Activated T-cell treated with anti-CD3 and anti-CD28 coated beads for 4 hours (primary cell): ENCODE data around the gene SERINC5.
"Not testable (repeated sequence)": the region's sequence is repeated elsewhere in the genome, so short reads cannot be mapped to it uniquely, and the experiment has no call there.

Experiments used
- DNase-seq: peaks from one replicate; pipeline ENCODE4 v3.0.0-alpha.2; 2020

SERINC5 gene

DNA sequence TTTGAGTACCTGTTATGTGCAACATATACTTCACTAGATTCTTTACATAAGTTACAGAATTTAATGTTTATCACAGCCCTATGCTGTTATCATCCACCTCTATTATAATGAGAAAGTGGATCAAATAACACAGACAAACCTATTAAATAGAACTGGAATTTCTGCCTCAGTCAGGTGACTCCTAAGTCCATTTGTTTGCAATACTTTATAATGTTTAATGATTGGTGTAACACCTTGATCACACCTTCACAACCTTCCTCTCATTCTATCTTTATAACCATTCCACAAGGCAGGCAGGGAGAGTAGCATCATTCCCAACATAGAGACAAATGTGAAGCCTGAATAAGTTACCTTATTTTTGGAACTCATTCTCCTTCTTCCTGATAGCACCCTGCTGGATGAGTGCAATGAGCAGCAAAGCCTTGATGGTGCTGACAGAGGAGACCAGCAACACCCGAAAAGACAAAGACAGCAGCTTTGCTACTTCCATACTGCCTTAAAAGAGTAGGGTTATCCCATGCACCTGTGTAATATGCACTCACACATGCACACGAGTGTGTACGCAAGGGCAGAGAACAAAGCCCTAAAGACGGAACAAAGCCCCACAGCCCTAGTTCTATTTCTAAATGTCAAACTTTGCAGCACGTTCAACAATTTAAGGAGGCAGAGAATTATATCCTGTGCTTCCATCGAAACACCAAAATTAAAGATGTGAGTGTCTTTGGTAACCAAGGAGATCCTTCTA, 30.5 kb downstream of the SERINC5 start:
- DNase-seq: no peak

DNA sequence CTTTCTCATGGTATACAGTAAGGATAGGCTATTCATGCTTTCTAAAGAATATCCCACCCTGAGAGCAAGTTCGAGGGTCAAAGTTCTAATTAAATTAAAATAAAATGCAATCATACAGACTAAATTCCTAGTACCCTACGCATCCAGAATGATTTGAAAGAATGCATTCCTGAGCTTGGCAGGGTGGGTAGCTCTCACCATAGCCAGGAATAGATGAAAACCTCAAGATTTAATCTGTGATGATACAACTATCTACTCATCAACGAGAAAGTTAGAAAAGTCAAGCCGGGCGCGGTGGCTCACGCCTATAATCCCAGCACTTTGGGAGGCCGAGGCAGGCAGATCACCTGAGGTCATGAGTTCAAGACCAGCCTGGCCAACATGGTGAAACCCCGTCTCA, 32.3 kb downstream of the SERINC5 start:
- no peak for DNase-seq

DNA sequence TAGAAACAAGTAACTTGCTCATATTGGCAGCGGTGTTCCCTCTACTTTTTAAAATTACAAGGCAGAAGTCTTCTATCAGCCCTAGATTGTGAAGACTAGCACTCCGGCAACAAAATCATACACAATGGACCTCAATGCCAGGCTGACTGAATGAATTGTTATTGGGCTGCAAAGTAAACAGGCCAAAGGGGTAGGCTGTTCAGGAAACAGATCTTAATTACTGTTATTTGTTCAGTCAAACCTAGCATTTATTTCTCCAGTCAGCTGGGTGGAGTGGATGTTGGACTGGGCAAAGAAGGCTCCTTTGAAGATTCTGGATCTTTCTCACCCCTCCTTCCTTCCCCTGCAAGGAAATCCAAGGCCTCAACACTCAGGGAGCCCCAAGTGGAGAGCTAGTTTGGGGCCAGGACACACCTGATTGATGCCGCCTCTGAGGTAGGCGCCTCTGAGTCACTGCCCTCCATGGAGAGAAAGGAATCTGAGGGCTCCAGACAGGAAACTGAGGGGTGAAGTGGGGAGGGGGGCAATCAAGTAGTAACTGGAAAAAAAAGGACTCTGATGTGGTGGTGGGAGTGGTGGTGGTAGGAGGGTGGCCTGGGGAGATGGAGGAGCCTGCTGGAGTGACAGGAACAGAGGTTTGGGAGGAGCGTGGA, 35.5 kb downstream of the SERINC5 start:
- no peak for DNase-seq

DNA sequence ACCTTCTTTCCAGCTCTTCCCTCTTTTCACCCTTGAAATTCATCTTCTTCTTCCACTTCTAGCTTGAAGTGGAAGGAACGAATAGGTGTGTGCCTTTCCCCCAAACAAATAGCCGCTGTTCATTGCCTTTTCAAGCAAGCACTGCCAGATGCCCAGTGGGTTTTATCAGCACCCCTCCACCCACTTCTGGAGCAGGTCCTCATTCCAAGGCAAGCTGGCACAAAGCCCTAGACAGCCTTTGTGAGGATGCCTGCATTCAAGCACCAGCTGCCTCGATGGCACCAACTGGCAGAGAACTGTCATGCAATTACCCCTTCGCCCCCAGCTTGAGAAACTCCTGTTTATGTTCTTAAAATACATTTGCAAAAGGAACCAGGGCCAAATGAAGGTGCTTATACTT, 36.5 kb downstream of the SERINC5 start:
- no peak for DNase-seq

DNA sequence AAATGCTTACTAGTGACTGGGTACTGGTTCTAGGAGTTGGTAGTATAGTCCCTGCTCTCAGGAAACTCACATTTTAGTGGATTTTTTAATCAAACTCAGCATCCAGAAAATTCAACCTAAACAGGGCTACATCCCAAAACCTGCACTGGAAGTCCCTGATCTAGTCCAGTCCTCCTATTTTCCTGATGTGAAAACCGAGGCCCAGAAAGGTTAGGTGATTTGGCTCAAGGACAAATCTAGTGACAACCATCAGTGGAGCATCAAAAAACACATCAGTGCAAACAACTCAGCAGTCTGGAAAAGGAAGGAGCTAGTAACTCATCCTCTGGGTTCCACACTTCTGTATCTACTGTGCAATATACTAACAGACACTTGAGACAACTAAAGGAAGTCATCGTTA, 38.2 kb downstream of the SERINC5 start:
- no peak for DNase-seq

DNA sequence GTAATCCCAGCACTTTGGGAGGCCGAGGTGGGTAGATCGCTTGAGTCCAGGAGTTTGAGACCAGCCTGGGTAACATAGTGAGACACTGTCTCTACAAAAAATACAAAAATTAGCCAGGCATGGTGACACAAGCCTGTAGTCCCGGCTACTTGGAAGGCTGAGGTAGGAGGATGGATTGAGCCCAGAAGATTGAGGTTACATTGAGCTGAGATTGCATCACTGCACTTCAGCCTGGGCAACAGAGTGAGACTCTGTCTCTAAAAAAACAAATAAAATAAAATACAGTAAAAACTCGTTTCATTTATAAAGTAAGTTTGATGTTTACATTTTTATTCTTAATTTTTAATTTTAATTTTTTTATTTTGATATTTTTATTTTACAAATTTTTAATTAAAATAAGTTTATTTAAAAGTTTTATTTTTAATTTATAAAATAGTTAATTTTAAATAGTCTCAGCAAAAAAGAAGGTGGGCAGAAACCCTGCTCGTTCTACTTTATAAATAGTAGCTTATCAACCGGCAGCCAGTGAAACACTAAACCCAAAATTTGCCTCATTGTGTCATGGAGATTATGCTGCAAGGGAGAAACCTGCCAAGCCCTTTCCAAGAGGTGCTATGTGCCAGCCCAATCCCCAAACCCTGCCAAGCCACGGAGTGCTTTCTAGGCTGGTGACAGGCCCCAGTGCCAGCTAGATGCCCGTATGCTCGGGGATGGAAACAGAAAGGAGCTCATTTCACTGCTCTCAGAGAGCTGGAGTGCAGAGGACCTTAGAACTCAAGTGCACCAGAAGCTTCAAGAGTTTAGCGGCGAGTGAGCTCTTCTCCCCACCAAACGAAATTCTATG, 38.9 kb downstream of the SERINC5 start:
- no peak for DNase-seq

DNA sequence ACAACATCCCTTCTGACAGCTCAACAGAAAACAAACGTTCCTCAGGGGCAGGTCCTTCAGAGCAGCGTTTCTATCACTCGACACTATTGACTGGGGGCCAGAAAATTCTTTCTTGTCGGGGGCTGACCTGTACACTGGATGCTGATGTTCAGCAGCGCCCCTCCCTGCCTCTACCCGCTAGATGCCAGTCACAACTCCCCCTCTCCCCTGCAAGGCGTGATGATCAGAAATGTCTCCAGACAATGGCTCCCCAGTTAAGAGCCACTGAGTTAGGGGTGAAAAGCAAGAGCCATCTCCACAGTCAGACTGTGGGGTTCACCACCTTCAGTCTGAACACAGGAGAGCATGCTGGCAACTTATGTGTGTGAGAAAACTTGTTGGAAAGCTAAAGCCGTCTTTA, 39.8 kb downstream of the SERINC5 start:
- DNase-seq: no peak

DNA sequence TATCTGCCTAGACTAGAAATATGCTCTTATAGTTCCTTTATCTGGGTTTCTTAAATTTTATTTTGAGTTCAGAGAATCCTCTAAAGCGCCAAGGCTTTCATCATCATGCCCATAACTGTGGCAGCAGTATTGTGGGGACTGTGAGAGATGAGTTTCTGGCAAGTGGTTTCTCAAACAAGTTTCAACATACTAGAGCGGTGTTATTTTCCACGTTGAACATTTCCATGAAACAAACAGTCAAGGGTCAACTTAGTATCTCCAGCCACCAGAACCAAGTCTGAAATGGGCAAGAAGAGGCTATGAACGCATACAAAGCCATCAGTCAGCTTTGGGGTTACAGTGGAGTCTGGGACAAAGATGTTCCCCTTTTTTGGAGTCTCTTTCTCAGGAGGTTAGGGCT, 40.3 kb downstream of the SERINC5 start:
- DNase-seq: no peak

DNA sequence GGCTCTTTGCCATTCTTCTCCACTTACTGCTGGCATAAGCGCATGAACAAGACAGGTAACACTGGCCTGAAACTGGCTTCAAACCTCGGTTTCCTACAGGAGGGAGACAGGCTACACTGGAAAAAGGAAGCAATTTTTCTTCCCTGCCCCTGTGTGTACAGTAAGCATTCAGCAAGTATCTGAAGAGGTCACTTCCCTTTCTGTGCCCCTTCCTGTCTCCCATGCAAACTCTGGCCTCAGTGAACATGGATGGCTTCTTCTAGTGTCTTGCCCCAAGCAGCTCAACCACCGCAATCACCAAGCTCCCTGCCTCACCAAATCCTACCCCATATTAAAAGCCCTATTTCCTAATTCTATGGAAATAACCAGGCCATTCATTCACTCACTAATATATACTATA, 42.4 kb downstream of the SERINC5 start:
- DNase-seq: no peak

DNA sequence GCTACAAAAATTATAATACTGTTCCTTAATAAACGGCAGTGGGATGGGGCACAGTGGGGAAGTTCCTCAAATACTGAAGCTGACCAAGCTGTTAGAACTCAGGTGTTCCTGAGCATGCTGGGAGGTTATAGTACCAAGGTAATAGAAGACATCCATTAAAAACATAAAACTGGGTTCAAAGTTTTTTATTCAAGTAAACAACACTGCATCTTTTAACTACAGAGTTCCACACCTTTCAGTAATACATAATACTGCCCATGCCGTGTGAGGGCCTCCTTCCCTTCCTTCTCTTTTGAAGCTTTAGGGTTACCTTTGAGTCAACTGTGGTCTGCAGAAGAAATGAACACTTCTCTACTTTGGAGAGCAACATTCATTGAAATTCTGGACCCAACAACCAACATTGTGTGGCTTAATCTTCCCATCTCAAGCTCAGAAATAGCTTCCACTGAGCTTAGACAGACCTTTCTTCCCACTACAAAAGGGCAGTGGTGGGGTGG, 43.6 kb downstream of the SERINC5 start:
- no peak for DNase-seq

DNA sequence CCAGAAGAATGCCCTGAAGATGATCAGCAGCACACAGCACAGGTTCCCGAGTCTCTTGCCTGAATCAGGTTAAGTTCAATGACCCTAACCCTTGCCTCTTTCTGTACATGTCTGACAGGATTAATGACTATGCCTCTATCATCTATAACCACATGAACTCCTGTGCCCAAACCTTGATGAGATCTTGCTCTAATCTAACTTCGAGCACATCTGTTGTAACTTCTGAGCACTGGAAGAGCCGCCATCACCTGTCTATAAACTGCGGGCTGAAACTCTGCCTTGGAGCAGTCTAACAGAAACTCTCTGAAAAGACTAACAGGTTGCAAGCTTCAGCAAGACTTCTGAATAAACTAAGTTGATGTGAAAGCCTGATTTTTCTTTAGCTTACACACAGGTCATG, 44.5 kb downstream of the SERINC5 start:
- no peak for DNase-seq

DNA sequence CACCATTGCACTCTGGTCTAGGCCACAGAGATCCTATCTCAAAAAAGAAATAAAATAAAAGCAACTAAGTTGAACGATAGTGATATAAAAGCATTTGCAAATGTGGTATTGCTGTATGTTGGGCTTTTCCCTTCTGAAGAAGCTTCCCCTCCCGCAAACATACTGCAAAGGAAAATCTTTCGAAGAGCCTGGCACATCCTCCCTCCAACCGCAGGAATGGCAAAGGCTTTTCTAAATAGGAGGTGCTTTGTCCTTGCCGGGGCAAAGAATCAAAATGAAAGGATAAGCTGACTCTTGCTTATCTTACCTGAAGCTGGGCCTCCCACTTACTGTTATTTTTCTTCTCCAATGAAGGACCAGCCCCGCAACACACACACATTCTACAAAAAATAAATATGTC, 45.8 kb downstream of the SERINC5 start:
- no peak for DNase-seq

DNA sequence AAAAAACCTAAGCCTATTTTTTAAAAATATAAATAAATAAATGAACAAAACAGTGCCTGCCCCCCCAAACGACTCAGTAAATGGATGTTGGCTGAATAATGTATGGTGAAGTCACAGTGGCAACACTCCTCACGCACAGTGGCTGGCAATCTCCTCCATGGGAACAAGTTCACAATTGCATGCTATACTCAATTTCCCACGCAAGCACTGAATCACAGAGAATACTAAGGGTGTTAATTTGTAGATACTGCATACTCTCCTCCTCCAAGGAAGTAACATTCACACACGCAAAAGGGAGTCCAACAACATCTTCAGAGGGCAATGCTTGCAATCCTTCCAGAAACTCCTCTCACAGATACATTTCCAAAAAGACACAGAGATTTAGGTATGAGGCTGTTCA, 47.5 kb downstream of the SERINC5 start:
- no peak for DNase-seq

DNA sequence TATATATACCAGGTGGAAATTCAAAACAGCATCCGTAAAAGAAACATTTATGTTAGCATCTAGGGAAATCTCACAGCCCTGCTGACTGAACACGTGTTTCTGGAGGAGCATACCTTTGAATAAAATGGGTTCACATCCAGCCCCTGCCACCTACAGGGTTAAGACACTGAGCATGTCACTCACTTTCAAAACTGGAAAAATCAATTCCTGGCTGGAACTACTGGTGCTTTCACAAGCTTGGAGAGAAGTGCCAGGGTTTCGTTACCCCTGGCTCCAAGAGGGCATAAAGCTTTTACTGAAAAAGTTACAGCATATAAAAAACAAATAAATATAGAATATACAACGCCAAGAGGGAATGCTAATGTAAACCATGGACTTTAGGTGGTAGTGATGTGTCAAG, 48.0 kb downstream of the SERINC5 start:
- DNase-seq: no peak

DNA sequence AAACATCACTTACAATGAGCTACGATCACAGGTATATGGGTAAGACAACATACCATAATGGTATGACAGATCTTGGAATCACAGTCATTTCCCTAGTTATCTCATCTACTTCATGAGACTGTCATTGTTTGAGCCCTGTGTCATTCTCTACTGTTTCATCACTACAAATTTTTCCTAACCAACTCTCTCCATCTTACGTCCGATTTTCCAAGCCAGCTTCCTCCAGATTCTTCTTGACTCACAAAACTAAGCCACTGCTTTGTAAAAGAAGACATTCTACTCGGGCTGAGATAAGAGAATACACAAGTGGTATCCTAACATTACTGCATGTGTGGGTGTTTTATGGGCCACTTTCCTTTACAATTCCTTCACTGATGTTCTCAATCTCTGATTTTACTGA, 49.6 kb downstream of the SERINC5 start:
- DNase-seq: no peak

DNA sequence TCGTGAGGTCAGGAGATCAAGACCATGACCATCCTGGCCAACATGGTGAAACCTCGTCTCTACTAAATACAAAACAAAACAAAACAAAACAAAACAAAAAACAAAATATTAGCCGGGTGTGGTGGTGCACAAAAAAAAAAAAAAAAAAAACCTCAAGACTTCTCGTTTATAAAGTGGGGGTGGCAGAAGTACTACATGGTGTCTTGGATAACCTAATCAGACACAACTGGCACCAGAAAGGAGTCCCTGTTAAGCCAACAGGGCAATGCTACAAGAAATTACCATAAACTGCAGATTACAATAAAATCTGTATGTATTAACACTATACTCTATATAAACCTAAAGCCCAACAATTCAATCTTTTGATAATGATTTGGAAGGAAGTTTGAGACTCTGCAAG, 50.0 kb downstream of the SERINC5 start:
- DNase-seq: no peak

DNA sequence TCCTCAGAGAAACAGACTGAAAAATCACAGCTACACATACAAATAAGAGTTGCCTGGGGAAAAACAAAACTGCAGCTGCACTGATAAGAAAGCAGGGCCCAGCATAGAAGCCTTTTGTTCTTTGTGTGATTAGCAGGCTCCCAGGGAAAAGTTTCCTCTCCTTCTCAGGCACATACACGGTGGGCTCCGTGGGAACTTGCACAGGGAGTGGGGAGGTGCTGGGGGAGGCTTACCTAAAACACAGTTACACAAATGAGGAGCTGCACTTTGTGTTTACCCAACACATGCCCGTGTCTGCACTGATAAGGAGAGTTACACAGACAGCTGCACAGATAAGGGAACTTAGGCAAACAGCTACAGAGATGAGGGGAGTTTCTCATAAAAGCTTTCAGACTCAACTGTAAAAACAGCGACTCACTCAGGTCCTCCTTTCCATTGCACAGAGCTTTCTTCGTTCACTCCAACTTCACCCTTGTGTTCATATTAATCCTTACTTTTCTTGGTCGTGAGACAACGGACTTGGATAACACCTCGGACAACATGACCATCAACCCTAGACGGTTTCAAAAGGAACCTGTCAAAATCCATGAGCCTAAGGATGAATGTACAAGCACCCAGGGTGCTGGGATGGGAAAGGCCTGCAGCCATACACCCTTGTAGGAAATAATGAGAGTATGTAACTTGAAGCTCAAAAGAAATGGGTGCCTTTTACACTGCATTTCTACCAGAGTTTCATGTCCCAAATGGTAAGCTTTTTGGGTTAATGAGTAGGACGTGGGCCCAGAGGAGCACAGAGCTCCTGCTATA, 50.8 kb downstream of the SERINC5 start:
- no peak for DNase-seq

DNA sequence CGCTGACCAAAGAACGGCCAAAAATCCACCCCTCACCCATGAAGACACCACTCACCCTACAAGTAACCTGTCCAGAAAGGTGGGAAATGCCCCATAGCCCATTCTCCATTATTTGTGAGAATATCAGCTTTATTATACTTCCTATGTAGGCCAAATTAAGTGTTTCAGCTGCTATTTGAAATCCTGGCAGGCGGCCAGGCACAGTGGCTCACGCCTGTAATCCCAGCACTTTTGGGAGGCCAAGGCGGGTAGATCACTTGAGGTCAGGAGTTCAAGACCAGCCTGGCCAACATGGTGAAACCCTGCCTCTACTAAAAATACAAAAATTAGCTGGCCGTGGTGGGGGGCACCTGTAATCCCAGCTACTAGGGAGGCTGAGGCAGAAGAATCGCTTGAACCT, 54.1 kb downstream of the SERINC5 start:
- not testable (repeated sequence) for DNase-seq

DNA sequence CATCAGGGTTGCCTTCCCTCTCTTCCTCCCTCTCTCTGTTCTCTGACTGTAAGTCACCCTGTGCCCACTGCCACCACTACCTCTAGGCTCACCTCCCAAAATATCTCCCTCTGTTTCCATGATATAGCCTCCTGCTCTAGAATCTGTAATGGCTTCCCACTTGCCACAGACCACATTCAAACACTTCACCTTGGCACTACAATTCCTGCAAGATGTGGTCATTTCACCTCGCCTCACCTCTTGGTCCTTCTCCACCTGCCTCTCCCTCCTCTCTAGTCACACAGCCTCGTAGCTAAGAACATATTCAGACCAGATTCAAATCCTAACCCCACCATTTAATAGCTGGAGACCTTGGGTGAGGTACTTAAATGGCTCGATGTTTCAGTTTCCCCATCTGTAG, 56.9 kb downstream of the SERINC5 start:
- no peak for DNase-seq

DNA sequence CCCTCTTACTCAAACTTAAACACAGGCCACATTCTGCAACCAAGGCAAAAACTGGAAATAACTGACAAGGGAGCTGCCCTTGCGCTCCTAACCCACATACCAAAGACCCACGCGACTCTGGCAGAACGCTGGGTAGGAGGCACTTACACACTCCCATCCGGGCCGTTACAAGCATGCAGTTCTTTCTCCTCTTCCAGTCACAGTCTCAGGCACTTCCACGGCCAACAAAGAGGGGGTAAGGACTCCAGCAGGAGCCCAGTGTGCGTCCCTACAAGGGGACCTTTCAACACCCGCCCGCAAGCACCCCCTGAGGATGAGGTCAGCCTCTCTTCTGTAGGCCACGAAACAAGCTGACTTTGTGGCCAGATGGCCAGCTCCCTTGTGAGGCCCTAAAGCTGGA, 57.4 kb downstream of the SERINC5 start:
- DNase-seq: no peak

DNA sequence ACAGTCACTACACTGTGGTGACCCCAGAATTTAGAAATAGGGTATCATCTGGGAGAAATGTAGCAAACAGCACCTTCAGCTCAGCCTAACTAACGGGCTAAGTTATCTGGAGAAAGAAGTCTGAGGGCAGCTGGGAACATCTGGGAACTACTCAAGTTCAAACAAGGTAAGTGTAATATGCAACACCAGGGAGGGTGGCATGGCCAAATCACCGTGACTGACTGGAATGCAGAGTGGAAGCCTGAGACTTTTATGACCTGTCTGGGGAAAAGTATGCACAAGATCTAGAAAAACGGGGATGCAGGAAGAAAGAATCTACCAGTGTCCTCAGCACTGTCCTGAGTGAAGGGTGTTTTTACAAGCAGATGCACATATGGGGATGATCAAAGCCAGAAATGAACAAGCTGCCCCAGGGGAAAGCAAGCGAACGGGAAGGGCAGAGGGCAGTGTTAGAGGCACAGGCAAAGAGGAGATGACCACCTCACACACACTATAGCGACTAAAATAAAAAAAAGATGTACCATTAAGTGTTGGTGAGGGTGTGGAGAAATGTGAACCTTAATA, 59.9 kb downstream of the SERINC5 start:
- no peak for DNase-seq

DNA sequence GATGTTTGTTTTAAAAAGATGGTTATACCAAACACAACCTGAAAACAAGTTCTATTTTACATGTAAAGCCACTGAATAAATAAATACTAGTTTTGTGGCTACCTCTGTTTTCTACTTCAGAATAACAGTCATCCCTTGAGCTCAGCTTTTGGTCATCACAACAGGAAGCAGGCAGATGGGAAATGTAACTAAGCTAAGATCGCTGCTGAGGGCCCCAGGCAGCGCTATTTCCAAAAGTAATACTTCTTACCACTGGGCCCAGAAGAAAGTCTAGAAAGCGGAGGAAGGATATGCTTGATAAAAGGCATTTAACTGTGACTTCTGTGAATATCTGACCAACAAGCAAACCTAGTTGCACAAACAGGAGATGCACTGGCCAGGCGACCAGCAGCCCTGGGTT, 61.4 kb downstream of the SERINC5 start:
- no peak for DNase-seq

DNA sequence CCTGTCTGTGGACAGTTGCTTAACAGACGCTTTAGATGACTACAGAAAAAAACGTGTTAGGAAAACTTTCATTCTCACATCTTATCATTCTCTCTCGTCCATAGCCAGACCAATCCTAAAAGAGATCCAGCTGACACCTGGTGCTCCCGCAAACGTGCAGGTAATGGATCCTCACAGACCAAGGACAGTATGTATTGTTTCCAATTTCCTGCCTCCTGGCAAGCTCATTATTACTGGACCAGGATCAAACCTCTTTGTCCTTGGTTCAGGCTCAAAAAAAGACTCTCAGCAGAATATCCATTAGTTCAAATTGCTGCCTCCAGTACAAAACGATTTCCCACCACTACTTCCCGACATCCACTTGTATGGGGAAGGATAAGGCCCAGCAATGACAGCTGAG, 62.4 kb downstream of the SERINC5 start:
- no peak for DNase-seq
